B cell (primary cell): Measurements from ENCODE around the gene PTPRM. TPM values are rescaled to one million over a fixed set of nuclear protein-coding genes. Genes with fewer than 3 reads are reported as not detected.

Source experiments
- ATAC-seq: fragments of 200-7000 bp; cut with Tn5 transposase; one replicate; pipeline ENCODE4 v1.10.0; 2021; ENCODE audit warnings: low read depth, mild to moderate bottlenecking, moderate number of reproducible peaks, moderate library complexity
- CTCF ChIA-PET: fragments of 350-600 bp; sonication (Branson Sonifier 250); formaldehyde crosslinking; loops from one replicate; lab custom pipeline; 2021; ENCODE audit warnings: antibody characterized with exemption, inconsistent platforms; lab: Charles Lee
- POLR2A ChIA-PET: fragments of 350-600 bp; sonication (Branson Sonifier 250); formaldehyde crosslinking; loops from one replicate; lab custom pipeline; 2021; ENCODE audit warnings: antibody characterized with exemption; lab: Charles Lee
- DNase-seq: peaks from one replicate; pipeline ENCODE4 v3.0.0; 2013
- H2AFZ ChIP-seq: 2 replicates; pipeline ENCODE4 v1.6.1; 2012; ENCODE audit warnings: mild to moderate bottlenecking, low read depth, low read length; ENCODE audit not compliant: insufficient read depth, poor library complexity, severe bottlenecking
- H3K27ac ChIP-seq, 2 donors: 1 replicate in 1 of 2; 2 replicates in 1 of 2; pipeline ENCODE4 v1.5.1; 2012 to 2013; ENCODE audit warnings: low read length in 2 of 2, mild to moderate bottlenecking in 2 of 2, moderate library complexity in 1 of 2
- H3K27me3 ChIP-seq, 4 experiments: fragments of 200-600 bp in 1 of 4; sonication (generic) in 1 of 4; replicated peaks in 1 of 4; 1 replicate in 2 of 4; 2 replicates in 2 of 4; pipeline versions ENCODE4 v1.6.1 to v1.7.0; 2013 to 2016; ENCODE audit warnings: low read length in 3 of 4, mild to moderate bottlenecking in 2 of 4, mixed read lengths in 1 of 4, moderate library complexity in 1 of 4; ENCODE audit not compliant: insufficient read depth in 4 of 4, control insufficient read depth in 3 of 4; ENCODE audit errors: control extremely low read depth in 1 of 4
- H3K36me3 ChIP-seq, 2 experiments: replicated peaks in 1 of 2; 1 replicate in 1 of 2; 2 replicates in 1 of 2; pipeline versions ENCODE4 v1.6.1 to v1.7.1; 2013; ENCODE audit warnings: low read length in 1 of 2; ENCODE audit not compliant: insufficient read depth in 2 of 2, control insufficient read depth in 1 of 2; ENCODE audit errors: control extremely low read depth in 1 of 2, extremely low read depth in 1 of 2
- H3K4me1 ChIP-seq, 2 donors: fragments of 200-600 bp in 1 of 2; sonication (generic) in 1 of 2; 1 replicate in 1 of 2; 2 replicates in 1 of 2; pipeline versions ENCODE4 v1.5.1 to v1.6.1; 2013 to 2017; ENCODE audit warnings: low read length in 2 of 2; ENCODE audit not compliant: control insufficient read depth in 2 of 2, insufficient read depth in 2 of 2
- H3K4me2 ChIP-seq: replicated peaks from 2 replicates; pipeline ENCODE3; 2012; ENCODE audit warnings: mild to moderate bottlenecking, low read depth, low read length; ENCODE audit not compliant: poor library complexity, severe bottlenecking
- H3K4me3 ChIP-seq, 5 experiments: fragments of 200-600 bp in 1 of 5; sonication (generic) in 1 of 5; 1 replicate in 3 of 5; 2 replicates in 2 of 5; pipeline versions ENCODE4 v1.5.1 to v1.7.0; 2011 to 2016; ENCODE audit warnings: low read length in 4 of 5, mild to moderate bottlenecking in 4 of 5, low read depth in 2 of 5, control low read depth in 1 of 5, moderate library complexity in 1 of 5; ENCODE audit not compliant: insufficient read depth in 1 of 5; ENCODE audit errors: control extremely low read depth in 1 of 5, extremely low read depth in 1 of 5
- H3K79me2 ChIP-seq: fragments of 200-600 bp; sonication (generic); one replicate; pipeline ENCODE4 v1.6.0; 2016; ENCODE audit warnings: low read length; ENCODE audit not compliant: control insufficient read depth, insufficient read depth
- H3K9ac ChIP-seq: fragments of 200-600 bp; sonication (generic); 2 replicates; pipeline ENCODE4 v1.6.1; 2017; ENCODE audit warnings: mild to moderate bottlenecking, low read length, moderate library complexity
- H3K9me3 ChIP-seq, 3 donors: one replicate each; pipeline versions ENCODE4 v1.6.1 to v1.7.1; 2013; ENCODE audit warnings: low read length in 2 of 3; ENCODE audit not compliant: control insufficient read depth in 2 of 3, insufficient read depth in 1 of 3; ENCODE audit errors: control extremely low read depth in 1 of 3
- H4K20me1 ChIP-seq: 2 replicates; pipeline ENCODE4 v1.6.0; 2012; ENCODE audit warnings: mild to moderate bottlenecking, low read length; ENCODE audit not compliant: insufficient read depth, control insufficient read depth, poor library complexity, severe bottlenecking
- H3K27ac Mint-ChIP-seq: one replicate; pipeline ENCODE4 v1.8.0; 2021; ENCODE audit warnings: mixed read lengths
- H3K27me3 Mint-ChIP-seq: one replicate; pipeline ENCODE4 v1.8.0; 2021; ENCODE audit warnings: mixed read lengths
- H3K4me1 Mint-ChIP-seq: one replicate; pipeline ENCODE4 v1.8.0; 2021; ENCODE audit warnings: mixed read lengths
- H3K4me3 Mint-ChIP-seq: one replicate; pipeline ENCODE4 v1.8.0; 2021; ENCODE audit warnings: mixed read lengths
- H3K9me3 Mint-ChIP-seq: one replicate; pipeline ENCODE4 v1.8.0; 2022; ENCODE audit warnings: mixed read lengths; ENCODE audit not compliant: insufficient read depth
- CTCF ChIP-seq: fragments of 200-600 bp; IDR thresholded peaks from one replicate; pipeline ENCODE4 v1.8.0; 2022; ENCODE audit warnings: antibody characterized with exemption, mild to moderate bottlenecking
- EZH2 ChIP-seq: IDR thresholded peaks from 2 replicates; pipeline ENCODE4 v1.6.1; 2012; ENCODE audit warnings: borderline replicate concordance, low read depth, mild to moderate bottlenecking, moderate library complexity, low read length; ENCODE audit not compliant: insufficient read depth, poor library complexity, severe bottlenecking
- WGBS: methylation state at CpG from one replicate; pipeline ENCODE4 v1.1.5; 2013; ENCODE audit warnings: missing lambda C conversion rate; ENCODE audit not compliant: insufficient coverage; 5-methylcytosine and 5-hydroxymethylcytosine counted together
- intact Hi-C: fragments of 100-400 bp; cut with micrococcal nuclease; formaldehyde crosslinking; loops from one replicate; pipeline ENCODE4 v1.10.0; 2022
- polyA plus RNA-seq: library from polyadenylated mRNA; depleted of rRNA; stranded (reverse); fragments of >200 nt; gene quantifications from 2 replicates; pipeline ENCODE4 v1.2.3, GENCODE V29; 2012
- total RNA-seq, 2 donors: library from RNA; stranded (reverse); fragments of 120-200 nt in 1 of 2; gene quantifications; 1 replicate in 1 of 2; 2 replicates in 1 of 2; pipeline versions ENCODE4 v1.2.3 to v1.2.4, GENCODE V29; 2013 to 2022

Gene PTPRM
- total and polyA plus RNA-seq, 2 donors (not counting 1 experiment from before 2014, with no cell fraction given): 0.20 to 0.89 TPM

GRCh38 chr18:7760967-7761948 lies 194.1 kb downstream of the PTPRM start:
- Histone ChIP-seq H3K36me3 (no peaks in the 10 kb centered on the region), H3K4me3 (no peak overlapping the region), H3K27ac (no peak overlapping the region), H3K4me2 (no peak overlapping the region), H3K9ac (no peak overlapping the region), H3K79me2 (no peaks in the 10 kb centered on the region), H3K27me3 (no peaks in the 10 kb centered on the region), H3K4me1 (no peaks in the 10 kb centered on the region), H4K20me1 (no peaks in the 10 kb centered on the region), H2AFZ (no peak overlapping the region), H3K9me3 (no peaks in the 10 kb centered on the region)
- DNase-seq (no peak), ATAC-seq (no peak)
- Mint-ChIP-seq H3K4me3 (no peak overlapping the region), H3K9me3 (no peaks in the 10 kb centered on the region), H3K27ac (no peak overlapping the region), H3K4me1 (no peaks in the 10 kb centered on the region), H3K27me3 (no peaks in the 10 kb centered on the region)
- TF ChIP-seq EZH2: no peak
- TF ChIP-seq CTCF: no peak
- intact Hi-C loops: no loop called here
- POLR2A ChIA-PET: no interaction called here
- CTCF ChIA-PET: no interaction called here
- WGBS: 100% methylated on average over 1 of the region's 6 CpGs

- no peaks in the 10 kb centered on the region for H4K20me1 ChIP-seq
- no peaks in the 10 kb centered on the region for H3K36me3 ChIP-seq
- intact Hi-C loops: no loop called here
- H3K79me2 ChIP-seq: no peaks in the 10 kb centered on the region
- DNase-seq: no peak
- Mint-ChIP-seq H3K9me3 (no peaks in the 10 kb centered on the region), H3K4me1 (no peaks in the 10 kb centered on the region), H3K27ac (no peak overlapping the region), H3K27me3 (no peaks in the 10 kb centered on the region), H3K4me3 (no peak overlapping the region)
- H3K9ac ChIP-seq: no peak overlapping the region
- no peak overlapping the region for H3K4me3 ChIP-seq
- 100% methylated on average over 1 of the region's 2 CpGs for WGBS
- ChIA-PET POLR2A (no interaction called here), CTCF (no interaction called here)
- no peaks in the 10 kb centered on the region for H3K4me1 ChIP-seq
- H3K27me3 ChIP-seq: no peaks in the 10 kb centered on the region
- H3K4me2 ChIP-seq: no peak overlapping the region
- no peaks in the 10 kb centered on the region for H3K9me3 ChIP-seq
- TF ChIP-seq EZH2 (no peak), CTCF (no peak)
- ATAC-seq: no peak
- no peak overlapping the region for H2AFZ ChIP-seq
- no peak overlapping the region for H3K27ac ChIP-seq
These were observed 197.3 kb downstream of the PTPRM start for GRCh38 chr18:7764405-7764804.
